HEK293T (cell line): ENCODE results near the gene FBLIM1.

Experiments
- CTCF ChIA-PET: fragments of 350-600 bp; formaldehyde crosslinking; extraction: SDS; loops from one replicate; lab custom pipeline; 2021; ENCODE audit warnings: antibody characterized with exemption, inconsistent platforms; lab: Yijun Ruan, JAX
- POLR2A ChIA-PET: fragments of 350-600 bp; formaldehyde crosslinking; extraction: SDS; loops from one replicate; lab custom pipeline; 2020; ENCODE audit warnings: antibody characterized with exemption, inconsistent platforms; lab: Yijun Ruan, JAX
- DNase-seq: peaks from one replicate; pipeline ENCODE4 v3.0.0; 2012; ENCODE audit warnings: mixed read lengths; ENCODE audit errors: extremely low spot score
- ARNT ChIP-seq: fragments of 450-650 bp; IDR thresholded peaks from 2 replicates; pipeline ENCODE4 v1.6.1; 2017; ENCODE audit warnings: mild to moderate bottlenecking
- BHLHE40 ChIP-seq: fragments of 450-650 bp; IDR thresholded peaks from 2 replicates; pipeline ENCODE4 v1.6.1; 2016; ENCODE audit warnings: mild to moderate bottlenecking, moderate library complexity, borderline replicate concordance
- CTBP1 ChIP-seq: fragments of 450-650 bp; IDR thresholded peaks from 2 replicates; pipeline ENCODE4 v1.6.1; 2016; ENCODE audit warnings: borderline replicate concordance
- ELF4 ChIP-seq: fragments of 450-650 bp; IDR thresholded peaks from 2 replicates; pipeline ENCODE4 v1.6.1; 2017; ENCODE audit warnings: antibody characterized with exemption
- FOXA1 ChIP-seq: fragments of 450-650 bp; IDR thresholded peaks from 2 replicates; pipeline ENCODE4 v1.6.1; 2016; ENCODE audit warnings: mild to moderate bottlenecking
- FOXK2 ChIP-seq: fragments of 450-650 bp; IDR thresholded peaks from 2 replicates; pipeline ENCODE4 v1.6.1; 2016; ENCODE audit warnings: mild to moderate bottlenecking
- FOXM1 ChIP-seq: fragments of 450-650 bp; IDR thresholded peaks from 2 replicates; pipeline ENCODE4 v1.6.1; 2017; ENCODE audit warnings: mild to moderate bottlenecking, borderline replicate concordance
- HDGF ChIP-seq: fragments of 450-650 bp; IDR thresholded peaks from 2 replicates; pipeline ENCODE4 v1.6.1; 2017; ENCODE audit warnings: antibody characterized with exemption, borderline replicate concordance
- L3MBTL2 ChIP-seq: fragments of 450-650 bp; conservative IDR thresholded peaks from 2 replicates; pipeline ENCODE4 v1.6.1; 2016; ENCODE audit warnings: mild to moderate bottlenecking
- LEF1 ChIP-seq: fragments of 450-650 bp; IDR thresholded peaks from 2 replicates; pipeline ENCODE4 v1.6.1; 2017; ENCODE audit warnings: mild to moderate bottlenecking, borderline replicate concordance
- NFRKB ChIP-seq: fragments of 450-650 bp; IDR thresholded peaks from 2 replicates; pipeline ENCODE4 v1.6.1; 2016; ENCODE audit warnings: mild to moderate bottlenecking, moderate library complexity
- SP1 ChIP-seq: fragments of 450-650 bp; IDR thresholded peaks from 2 replicates; pipeline ENCODE4 v1.6.1; 2017
- SUZ12 ChIP-seq: fragments of 450-650 bp; IDR thresholded peaks from 2 replicates; pipeline ENCODE4 v1.6.1; 2016; ENCODE audit warnings: mild to moderate bottlenecking
- TARDBP ChIP-seq: fragments of 450-650 bp; IDR thresholded peaks from 2 replicates; pipeline ENCODE4 v1.6.1; 2016
- ZNF384 ChIP-seq: fragments of 450-650 bp; IDR thresholded peaks from 2 replicates; pipeline ENCODE4 v1.6.1; 2016
- TF ChIP-seq, protein P1 (sequence below): fragments of 450-650 bp; IDR thresholded peaks from 2 replicates; pipeline ENCODE4 v1.6.1; 2016

FBLIM1 gene

DNA sequence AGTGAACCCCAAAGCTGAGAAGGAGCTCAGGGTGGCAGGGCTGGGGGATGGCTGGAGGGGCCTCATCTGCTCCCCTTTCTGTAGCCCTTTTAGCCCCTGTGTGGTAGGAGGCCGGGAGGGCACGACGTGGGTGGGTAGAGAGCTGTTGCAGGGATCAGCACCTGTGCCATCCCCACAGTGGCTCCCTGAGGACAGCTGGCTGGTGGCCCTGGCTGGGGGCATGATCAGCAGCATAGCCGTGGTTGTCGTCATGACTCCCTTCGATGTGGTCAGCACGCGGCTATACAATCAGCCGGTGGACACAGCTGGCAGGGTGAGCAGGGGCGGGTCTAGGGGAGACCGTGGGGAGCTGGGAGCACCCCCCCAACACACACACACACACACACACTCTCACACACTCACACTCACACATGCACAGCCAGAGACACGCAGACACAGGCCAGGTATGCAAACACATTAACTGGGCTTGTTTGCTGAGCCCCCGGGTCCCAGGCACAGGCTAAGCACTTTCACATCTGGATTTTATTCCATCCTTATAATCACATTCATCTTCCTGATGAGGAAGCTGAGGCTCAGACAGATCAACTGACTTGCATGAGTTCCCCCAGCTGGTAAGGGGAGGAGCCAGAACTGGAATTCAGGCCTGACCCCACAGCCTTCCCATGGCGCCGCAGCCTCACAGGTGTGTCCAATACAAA is 20.0 kb upstream of the FBLIM1 start:
- TF ChIP-seq CTBP1 (no peak), ZNF384 (no peak)

DNA sequence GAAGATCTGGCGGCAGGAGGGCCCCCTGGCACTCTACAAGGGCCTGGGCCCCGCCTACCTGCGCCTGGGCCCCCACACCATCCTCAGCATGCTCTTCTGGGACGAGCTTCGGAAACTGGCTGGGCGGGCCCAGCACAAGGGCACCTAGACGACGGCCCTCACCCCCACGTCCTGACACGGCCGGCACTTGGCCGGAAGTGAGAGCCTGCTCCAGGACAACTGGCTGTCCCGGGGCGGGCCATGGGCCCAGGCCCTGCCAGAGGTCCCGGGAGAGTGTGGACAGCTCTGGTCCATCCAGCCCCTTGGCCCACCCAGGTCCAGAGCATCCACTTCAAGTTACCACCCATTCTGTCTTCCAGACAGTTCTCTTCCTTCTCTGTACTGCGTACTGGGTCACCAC is 19.3 kb upstream of the FBLIM1 start:
- no peak for DNase-seq
- ChIA-PET POLR2A (no interaction called here), CTCF (no interaction called here)
- TF ChIP-seq CTBP1 (no peak), FOXA1 (no peak), HDGF (no peak), ELF4 (no peak), FOXK2 (no peak), SUZ12 (no peak), BHLHE40 (no peak), NFRKB (no peak), FOXM1 (no peak), TARDBP (no peak), ZNF384 (no peak), ARNT (no peak)
- TF ChIP-seq, protein P1, sequence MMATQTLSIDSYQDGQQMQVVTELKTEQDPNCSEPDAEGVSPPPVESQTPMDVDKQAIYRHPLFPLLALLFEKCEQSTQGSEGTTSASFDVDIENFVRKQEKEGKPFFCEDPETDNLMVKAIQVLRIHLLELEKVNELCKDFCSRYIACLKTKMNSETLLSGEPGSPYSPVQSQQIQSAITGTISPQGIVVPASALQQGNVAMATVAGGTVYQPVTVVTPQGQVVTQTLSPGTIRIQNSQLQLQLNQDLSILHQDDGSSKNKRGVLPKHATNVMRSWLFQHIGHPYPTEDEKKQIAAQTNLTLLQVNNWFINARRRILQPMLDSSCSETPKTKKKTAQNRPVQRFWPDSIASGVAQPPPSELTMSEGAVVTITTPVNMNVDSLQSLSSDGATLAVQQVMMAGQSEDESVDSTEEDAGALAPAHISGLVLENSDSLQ, result no peak

More for the DNA sequence above, 20.0 kb upstream of the FBLIM1 start:
- no peak for DNase-seq
- ChIA-PET POLR2A (no interaction called here), CTCF (no interaction called here)

- no peak for TF ChIP-seq FOXM1
- TF ChIP-seq ELF4, result no peak
- no peak for TF ChIP-seq SUZ12
- TF ChIP-seq FOXA1, result no peak
- TF ChIP-seq, protein P1, result no peak
- TF ChIP-seq TARDBP, result no peak
- TF ChIP-seq FOXK2, result no peak
- no peak for TF ChIP-seq LEF1
- TF ChIP-seq L3MBTL2, result no peak
- TF ChIP-seq ZNF384, result no peak
- TF ChIP-seq CTBP1, result no peak
- no peak for TF ChIP-seq ARNT
- ChIA-PET CTCF (no interaction called here), POLR2A (no interaction called here)
- no peak for DNase-seq
Observed at GRCh38 chr1:15739745-15740144, 18.9 kb upstream of the FBLIM1 start.

- ChIA-PET POLR2A (no interaction called here), CTCF (interaction anchor here (0.5 to 1.2 kb wide), 4 partner anchors 18 to 184 kb away, joined by 3 to 5 read pairs (median 4); no protein-coding TSS in a partner anchor)
- TF ChIP-seq, protein P1, result no peak
- TF ChIP-seq BHLHE40 (no peak), LEF1 (no peak), SP1 (no peak), ZNF384 (no peak), TARDBP (no peak), L3MBTL2 (no peak), NFRKB (no peak), HDGF (no peak), FOXK2 (no peak), ELF4 (no peak), FOXM1 (no peak), SUZ12 (no peak), CTBP1 (no peak), ARNT (no peak), FOXA1 (no peak)
- DNase-seq, result peak; percentile 84
Observed at GRCh38 chr1:15740924-15741850, 17.4 kb upstream of the FBLIM1 start.

DNA sequence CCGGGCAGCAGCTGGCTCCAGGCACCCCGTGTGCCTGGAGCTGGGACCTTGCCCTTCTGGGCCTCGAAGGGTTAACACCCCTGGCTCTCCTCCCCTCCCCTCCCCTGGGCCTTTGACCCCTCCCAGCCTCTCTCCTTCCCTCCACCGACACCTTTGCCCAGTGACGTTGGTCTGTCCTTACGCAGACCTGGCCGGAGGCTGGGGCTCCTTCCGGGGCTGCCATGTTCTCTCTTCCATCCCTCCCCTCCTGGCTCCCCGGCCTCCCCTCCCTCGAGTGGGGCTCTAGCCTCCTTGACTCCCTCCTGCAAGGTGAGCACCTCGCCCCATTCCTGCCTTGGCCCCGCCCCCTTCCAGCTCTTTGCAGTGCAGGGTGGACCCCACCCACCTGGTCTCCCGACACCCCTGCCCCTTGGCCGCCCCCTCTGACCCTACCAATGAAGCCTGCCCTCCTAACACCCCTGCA is 16.2 kb upstream of the FBLIM1 start, which contains the start of gene TMEM82:
Gene TMEM82, plus strand, starts transcription at position 161 of the 463 bp plus-strand sequence. Its CDS starts 61 bp downstream, at position 222.
- TF ChIP-seq ELF4, result no peak
- no peak for TF ChIP-seq SP1
- TF ChIP-seq, protein P1, result no peak
- TF ChIP-seq NFRKB, result no peak
- TF ChIP-seq CTBP1, result no peak
- no peak for TF ChIP-seq FOXM1
- TF ChIP-seq ARNT, result no peak
- TF ChIP-seq L3MBTL2, result no peak
- no peak for TF ChIP-seq BHLHE40
- no peak for TF ChIP-seq TARDBP
- TF ChIP-seq FOXA1, result no peak
- no peak for TF ChIP-seq LEF1
- TF ChIP-seq HDGF, result no peak
- TF ChIP-seq FOXK2, result no peak
- no peak for TF ChIP-seq ZNF384
- TF ChIP-seq SUZ12, result no peak
- no peak for DNase-seq
- ChIA-PET POLR2A (no interaction called here), CTCF (no interaction called here)
